Activated B cell treated with CpG ODN at 0.5 μM for 24 hours (primary cell): ENCODE data around the gene DNAH2. TPM values are rescaled to one million over a fixed set of nuclear protein-coding genes. Genes with fewer than 3 reads are reported as not detected.

ENCODE experiments used
- ATAC-seq: fragments of 200-7000 bp; cut with Tn5 transposase; one replicate; pipeline ENCODE4 v1.10.0; 2021; ENCODE audit warnings: low read depth, mild to moderate bottlenecking, moderate library complexity
- CTCF ChIA-PET: fragments of 350-600 bp; sonication (Branson Sonifier 250); formaldehyde crosslinking; loops from one replicate; lab custom pipeline; 2021; ENCODE audit warnings: antibody characterized with exemption; lab: Charles Lee
- POLR2A ChIA-PET: fragments of 350-600 bp; sonication (Branson Sonifier 250); formaldehyde crosslinking; loops from one replicate; lab custom pipeline; 2021; ENCODE audit warnings: antibody characterized with exemption; lab: Charles Lee
- DNase-seq: peaks from one replicate; pipeline ENCODE4 v3.0.0; 2022
- H3K27ac Mint-ChIP-seq: one replicate; pipeline ENCODE4 v1.8.0; 2020; ENCODE audit warnings: mixed read lengths
- H3K27me3 Mint-ChIP-seq: one replicate; pipeline ENCODE4 v1.8.0; 2021; ENCODE audit warnings: mixed read lengths
- H3K36me3 Mint-ChIP-seq: one replicate; pipeline ENCODE4 v1.8.0; 2021; ENCODE audit warnings: low read depth, mixed read lengths
- H3K4me1 Mint-ChIP-seq: one replicate; pipeline ENCODE4 v1.8.0; 2021; ENCODE audit warnings: mixed read lengths
- H3K4me3 Mint-ChIP-seq: one replicate; pipeline ENCODE4 v1.8.0; 2020; ENCODE audit warnings: mild to moderate bottlenecking, mixed read lengths
- H3K9me3 Mint-ChIP-seq: one replicate; pipeline ENCODE4 v1.8.0; 2020; ENCODE audit warnings: mixed read lengths
- CTCF ChIP-seq: fragments of 200-600 bp; IDR thresholded peaks from one replicate; pipeline ENCODE4 v1.8.0; 2022; ENCODE audit warnings: antibody characterized with exemption, mild to moderate bottlenecking
- intact Hi-C: fragments of 100-400 bp; cut with micrococcal nuclease; formaldehyde crosslinking; loops from one replicate; pipeline ENCODE4 v1.15.1; 2024
- total RNA-seq: library from RNA; stranded (reverse); gene quantifications from 2 replicates; pipeline ENCODE4 v1.2.3, GENCODE V29; 2022

DNAH2 gene
- total RNA-seq, 1 donor from 2014 or later = not detected

- ATAC-seq = no peak
- CTCF ChIA-PET = no interaction called here
- no peak overlapping the region for H3K4me3 Mint-ChIP-seq
- intact Hi-C loops = no loop called here
- TF ChIP-seq CTCF = no peak
- DNase-seq = no peak
- peaks cover 49% of the 10 kb centered on the region for H3K36me3 Mint-ChIP-seq
- no peaks in the 10 kb centered on the region for H3K9me3 Mint-ChIP-seq
- POLR2A ChIA-PET = no interaction called here
- no peak overlapping the region for H3K27ac Mint-ChIP-seq
- H3K4me1 Mint-ChIP-seq = no peaks in the 10 kb centered on the region
- no peaks in the 10 kb centered on the region for H3K27me3 Mint-ChIP-seq
Measured at GRCh38 chr17:7697828-7698588, 19.5 kb upstream of the DNAH2 start.

DNA sequence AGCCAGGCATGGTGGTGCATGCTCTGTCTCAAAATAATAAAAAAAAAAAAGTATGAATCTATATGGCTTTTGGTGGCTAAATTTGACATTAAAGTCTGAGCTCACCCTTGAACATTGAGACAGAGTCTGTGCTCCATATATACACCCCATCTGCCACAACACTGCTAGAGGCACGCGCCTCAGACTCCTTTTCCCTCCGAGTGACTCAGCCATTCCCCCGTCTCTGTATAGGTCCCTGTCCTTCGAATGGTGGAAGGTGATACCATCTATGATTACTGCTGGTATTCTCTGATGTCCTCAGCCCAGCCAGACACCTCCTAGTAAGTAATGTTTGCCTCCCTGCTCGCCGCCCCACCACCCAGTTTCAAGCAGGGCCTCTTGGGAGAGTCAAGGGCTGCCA lies 17.0 kb upstream of the DNAH2 start:
- Mint-ChIP-seq H3K36me3 (peaks cover 44% of the 10 kb centered on the region), H3K27ac (no peak overlapping the region), H3K27me3 (peaks cover 17% of the 10 kb centered on the region), H3K9me3 (no peaks in the 10 kb centered on the region), H3K4me3 (no peak overlapping the region), H3K4me1 (peaks cover 16% of the 10 kb centered on the region)
- DNase-seq (no peak), ATAC-seq (no peak)
- no peak for TF ChIP-seq CTCF
- POLR2A ChIA-PET = no interaction called here
- CTCF ChIA-PET = no interaction called here
- intact Hi-C loops = no loop called here

- ATAC-seq (no peak), DNase-seq (no peak)
- Mint-ChIP-seq H3K9me3 (no peaks in the 10 kb centered on the region), H3K27me3 (peaks cover 27% of the 10 kb centered on the region), H3K36me3 (peaks cover 35% of the 10 kb centered on the region), H3K4me3 (no peak overlapping the region), H3K4me1 (peaks cover 20% of the 10 kb centered on the region), H3K27ac (no peak overlapping the region)
- CTCF ChIA-PET = no interaction called here
- TF ChIP-seq CTCF = no peak
- POLR2A ChIA-PET = interaction anchor here (0.8 kb wide), 1 partner anchor 16 kb away, joined by 4 read pairs; no protein-coding TSS in a partner anchor
- intact Hi-C loops = no loop called here
Measured at GRCh38 chr17:7701681-7702080, 15.9 kb upstream of the DNAH2 start.

DNA sequence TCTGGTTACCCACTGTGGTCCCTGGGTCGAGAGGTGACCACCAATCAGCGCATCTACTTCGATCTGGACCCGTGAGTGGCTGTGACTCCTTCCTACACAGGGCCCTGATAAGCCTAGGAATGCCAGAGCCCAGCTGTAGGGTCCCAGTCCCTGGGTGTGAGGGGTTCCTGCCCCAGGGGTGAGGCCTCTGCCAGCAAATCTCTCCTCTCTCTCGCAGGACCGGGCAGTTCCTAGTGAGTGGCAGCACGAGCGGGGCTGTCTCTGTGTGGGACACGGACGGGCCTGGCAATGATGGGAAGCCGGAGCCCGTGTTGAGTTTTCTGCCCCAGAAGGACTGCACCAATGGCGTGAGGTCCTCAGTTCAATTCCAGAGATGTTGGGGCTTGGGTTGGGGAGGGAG lies 14.8 kb upstream of the DNAH2 start:
- no peak for DNase-seq
- ChIA-PET CTCF (no interaction called here), POLR2A (no interaction called here)
- intact Hi-C loops = no loop called here
- peaks cover 32% of the 10 kb centered on the region for H3K27me3 Mint-ChIP-seq
- H3K27ac Mint-ChIP-seq = no peak overlapping the region
- peaks cover 20% of the 10 kb centered on the region for H3K4me1 Mint-ChIP-seq
- H3K36me3 Mint-ChIP-seq = peaks cover 34% of the 10 kb centered on the region
- no peaks in the 10 kb centered on the region for H3K9me3 Mint-ChIP-seq
- TF ChIP-seq CTCF = no peak
- ATAC-seq = no peak
- H3K4me3 Mint-ChIP-seq = no peak overlapping the region

DNA sequence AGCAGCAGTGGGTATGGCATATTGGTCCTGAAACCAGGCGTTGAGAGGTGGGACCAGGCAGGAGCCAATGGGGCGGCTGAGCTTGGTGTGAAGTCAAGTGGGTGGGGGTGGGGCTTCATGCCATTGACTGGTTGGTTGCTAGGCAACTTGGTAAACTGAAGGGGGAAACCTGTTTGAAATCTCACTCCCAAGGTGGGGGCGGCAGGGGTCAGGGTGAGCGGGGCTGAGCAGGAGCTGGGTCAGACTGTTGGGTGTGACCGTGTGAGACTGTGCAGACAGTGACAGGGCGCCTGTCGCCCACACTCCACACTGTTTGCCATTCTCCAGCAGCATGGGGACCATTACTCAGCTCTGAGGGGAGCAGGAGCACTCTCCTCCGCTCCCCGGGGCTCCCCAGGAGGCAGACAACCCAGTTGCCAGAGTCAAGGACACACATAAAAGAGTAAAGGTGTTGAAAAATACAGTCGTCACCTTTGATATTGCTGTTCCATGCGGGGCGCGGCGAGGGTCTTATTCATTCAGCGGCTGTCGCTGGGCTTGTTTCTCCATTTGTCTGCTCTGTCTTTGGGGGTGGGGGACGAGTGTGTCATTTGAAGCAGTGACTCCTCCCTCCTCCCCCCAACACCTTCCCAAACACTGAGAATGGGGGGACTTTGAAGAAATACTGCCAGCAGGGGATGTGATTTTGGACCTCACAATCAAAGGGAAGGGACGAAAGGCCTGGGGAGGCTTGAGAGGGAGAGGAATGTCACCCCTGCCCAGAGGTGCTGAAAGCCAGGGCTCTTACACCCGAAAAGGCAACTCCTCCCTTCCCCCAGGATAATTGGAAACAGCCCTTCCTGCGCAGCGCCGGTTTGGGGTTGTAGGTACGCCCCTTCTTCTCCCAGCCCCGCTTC lies 13.7 kb upstream of the DNAH2 start:
- Mint-ChIP-seq H3K27me3 (peaks cover 36% of the 10 kb centered on the region), H3K4me1 (peaks cover 20% of the 10 kb centered on the region), H3K4me3 (peak overlapping the region; percentile 64), H3K9me3 (no peaks in the 10 kb centered on the region), H3K36me3 (peaks cover 29% of the 10 kb centered on the region), H3K27ac (no peak overlapping the region)
- DNase-seq (no peak), ATAC-seq (peak; percentile 50)
- no peak for TF ChIP-seq CTCF
- intact Hi-C loops = no loop called here
- POLR2A ChIA-PET = interaction anchor here (0.6 to 1.0 kb wide), 3 partner anchors 15 to 18 kb away, joined by 3 to 6 read pairs (median 3); partner anchors contain the start of genes TP53 and WRAP53
- CTCF ChIA-PET = no interaction called here
